Liver (tissue), 9 donors: ENCODE results near the gene LDHD. TPM values are rescaled to one million over a fixed set of nuclear protein-coding genes. Genes with fewer than 3 reads are reported as not detected.

ENCODE experiments used
- DNase-seq: peaks from one replicate; pipeline ENCODE4 v3.0.0-alpha.2; 2017; ENCODE audit warnings: low spot score
- H3K27ac ChIP-seq, 2 donors: one replicate each; pipeline ENCODE4 v1.7.0; 2013; ENCODE audit warnings: inconsistent platforms in 2 of 2, low read length in 2 of 2, control low read depth in 1 of 2, low read depth in 1 of 2, mild to moderate bottlenecking in 1 of 2
- H3K27me3 ChIP-seq, 4 donors: one replicate each; pipeline versions ENCODE4 v1.6.1 to v1.7.0; 2013; ENCODE audit warnings: low read length in 3 of 4, inconsistent platforms in 1 of 4, mild to moderate bottlenecking in 1 of 4, moderate library complexity in 1 of 4; ENCODE audit not compliant: control insufficient read depth in 4 of 4, insufficient read depth in 4 of 4
- H3K36me3 ChIP-seq, 4 donors: one replicate each; pipeline versions ENCODE4 v1.6.1 to v1.7.0; 2013; ENCODE audit warnings: low read length in 3 of 4, mild to moderate bottlenecking in 3 of 4, low read depth in 1 of 4, moderate library complexity in 1 of 4; ENCODE audit not compliant: control insufficient read depth in 4 of 4, insufficient read depth in 3 of 4
- H3K4me1 ChIP-seq, 4 donors: one replicate each; pipeline versions ENCODE4 v1.6.1 to v1.7.0; 2013; ENCODE audit warnings: low read length in 3 of 4, mild to moderate bottlenecking in 3 of 4, moderate library complexity in 1 of 4; ENCODE audit not compliant: control insufficient read depth in 4 of 4, insufficient read depth in 4 of 4
- H3K4me3 ChIP-seq, 3 donors: one replicate each; pipeline versions ENCODE4 v1.6.1 to v1.7.0; 2013; ENCODE audit warnings: low read length in 3 of 3, control low read depth in 1 of 3, low read depth in 1 of 3, mild to moderate bottlenecking in 1 of 3
- H3K9ac ChIP-seq, 2 donors: one replicate each; pipeline ENCODE4 v1.7.0; 2013; ENCODE audit warnings: low read length in 2 of 2, mild to moderate bottlenecking in 2 of 2, moderate library complexity in 2 of 2, control low read depth in 1 of 2, low read depth in 1 of 2
- H3K9me3 ChIP-seq, 4 donors: one replicate each; pipeline versions ENCODE4 v1.6.1 to v1.7.0; 2013; ENCODE audit warnings: low read length in 3 of 4; ENCODE audit not compliant: control insufficient read depth in 4 of 4
- ATF3 ChIP-seq: IDR thresholded peaks from 2 replicates; pipeline ENCODE4 v1.6.1; 2016; ENCODE audit warnings: antibody characterized with exemption
- CTCF ChIP-seq: fragments of 150-350 bp; IDR thresholded peaks from 2 replicates; pipeline ENCODE4 v1.5.1; 2017; ENCODE audit warnings: improper control_type of control experiment, low read depth, low read length; ENCODE audit not compliant: missing input control
- EGR1 ChIP-seq, 2 donors: IDR thresholded peaks; 2 replicates each; pipeline ENCODE4 v1.6.1; 2016 to 2018; ENCODE audit warnings: antibody characterized with exemption in 2 of 2, low read depth in 2 of 2
- FOXA1 ChIP-seq: IDR thresholded peaks from 2 replicates; pipeline ENCODE4 v1.6.1; 2016; ENCODE audit warnings: antibody characterized with exemption
- FOXA2 ChIP-seq: IDR thresholded peaks from 2 replicates; pipeline ENCODE4 v1.6.1; 2016; ENCODE audit warnings: antibody characterized with exemption
- HNF4A ChIP-seq, 2 donors: conservative IDR thresholded peaks; 2 replicates each; pipeline ENCODE4 v1.6.1; 2016; ENCODE audit warnings: antibody characterized with exemption in 2 of 2, mild to moderate bottlenecking in 2 of 2
- JUND ChIP-seq, 2 donors: IDR thresholded peaks; 2 replicates each; pipeline ENCODE4 v1.6.1; 2016; ENCODE audit warnings: antibody characterized with exemption in 2 of 2
- MAX ChIP-seq: IDR thresholded peaks from 2 replicates; pipeline ENCODE4 v1.6.1; 2016; ENCODE audit warnings: antibody characterized with exemption
- NR2F2 ChIP-seq: IDR thresholded peaks from 2 replicates; pipeline ENCODE4 v1.6.1; 2016; ENCODE audit warnings: antibody characterized with exemption
- RAD21 ChIP-seq, 2 donors: IDR thresholded peaks; 2 replicates each; pipeline ENCODE4 v1.6.1; 2016; ENCODE audit warnings: antibody characterized with exemption in 2 of 2, mild to moderate bottlenecking in 2 of 2
- RXRA ChIP-seq, 2 donors: IDR thresholded peaks; 2 replicates each; pipeline ENCODE4 v1.6.1; 2017 to 2018; ENCODE audit warnings: antibody characterized with exemption in 2 of 2, mild to moderate bottlenecking in 1 of 2
- SP1 ChIP-seq: IDR thresholded peaks from 2 replicates; pipeline ENCODE4 v1.6.1; 2018; ENCODE audit warnings: antibody characterized with exemption, mild to moderate bottlenecking
- TAF1 ChIP-seq: conservative IDR thresholded peaks from 2 replicates; pipeline ENCODE4 v1.6.1; 2016; ENCODE audit warnings: antibody characterized with exemption, mild to moderate bottlenecking
- YY1 ChIP-seq: IDR thresholded peaks from 2 replicates; pipeline ENCODE4 v1.6.1; 2016; ENCODE audit warnings: antibody characterized with exemption, mild to moderate bottlenecking
- ZBTB33 ChIP-seq: IDR thresholded peaks from 2 replicates; pipeline ENCODE4 v1.6.1; 2016; ENCODE audit warnings: antibody characterized with exemption
- WGBS: extraction: QIAGEN DNeasy Blood & Tissue Kit; methylation state at CpG from one replicate; pipeline ENCODE4 v1.1.7; 2013; 5-methylcytosine and 5-hydroxymethylcytosine counted together
- polyA plus RNA-seq, 2 donors: library from polyadenylated mRNA; stranded (reverse) in 1 of 2; unstranded in 1 of 2; fragments of 200-250 nt in 1 of 2; fragments of >200 nt in 1 of 2; fragmentation: Nextera tagmentation in 1 of 2; extraction: Ambion mirVana in 1 of 2; gene quantifications; one replicate each; pipeline versions ENCODE4 v1.2.1 to v1.2.3, GENCODE V29; 2013 to 2015
- total RNA-seq, 2 donors: library from RNA; depleted of rRNA; stranded (reverse); fragments of >200 nt; gene quantifications; one replicate each; pipeline ENCODE4 v1.2.3, GENCODE V29; 2014
- donor health status: healthy.
- donor health status: healthy.
- donor health status: healthy.
- donor health status: healthy.
- donor health status: healthy.

Gene LDHD
- total and polyA plus RNA-seq, 4 donors = 27.7 to 84.1 (median 76.3) TPM

- Histone ChIP-seq H3K36me3 (no peaks in the 10 kb centered on the region), H3K4me3 (no peak overlapping the region), H3K9me3 (no peaks in the 10 kb centered on the region), H3K9ac (no peak overlapping the region), H3K27me3 (no peaks in the 10 kb centered on the region), H3K27ac (no peak overlapping the region), H3K4me1 (peaks cover 12 to 31% (median 16%) of the 10 kb centered on the region in 4 donors)
- 93% methylated on average over 20 of the region's 20 CpGs for WGBS
- TF ChIP-seq JUND (IDR thresholded peaks at IDR 0.05) (no peak), FOXA1 (no peak), FOXA2 (no peak), ATF3 (no peak), EGR1 (IDR thresholded peaks at IDR 0.05; ENCODE audit: low read depth in 2 of 2) (no peak)
- DNase-seq = no peak
These were observed 42.9 kb downstream of the LDHD start for GRCh38 chr16:75073545-75074303.

GRCh38 chr16:75072239-75072947, 44.2 kb downstream of the LDHD start:
- no peaks in the 10 kb centered on the region for H3K27me3 ChIP-seq
- H3K9ac ChIP-seq = no peak overlapping the region
- no peak overlapping the region for H3K4me3 ChIP-seq
- 42% methylated on average over 2 of the region's 2 CpGs for WGBS
- no peak for DNase-seq
- H3K27ac ChIP-seq = no peak overlapping the region
- H3K36me3 ChIP-seq = no peaks in the 10 kb centered on the region
- TF ChIP-seq RAD21 (IDR thresholded peaks at IDR 0.05) (no peak), YY1 (no peak), MAX (no peak), SP1 (peak; percentile 18), NR2F2 (no peak), HNF4A (conservative IDR thresholded peaks at IDR 0.05) (peak; percentile 75 to 84), ZBTB33 (no peak), JUND (IDR thresholded peaks at IDR 0.05) (no peak), RXRA (IDR thresholded peaks at IDR 0.05) (peak; percentile 55 to 71)
- H3K9me3 ChIP-seq = no peaks in the 10 kb centered on the region
- H3K4me1 ChIP-seq = peaks cover 12 to 31% (median 16%) of the 10 kb centered on the region in 4 donors

- Histone ChIP-seq H3K9me3 (no peaks in the 10 kb centered on the region), H3K27me3 (no peaks in the 10 kb centered on the region), H3K4me3 (no peak overlapping the region), H3K36me3 (no peaks in the 10 kb centered on the region), H3K4me1 (peaks cover 12 to 31% (median 16%) of the 10 kb centered on the region in 4 donors), H3K27ac (no peak overlapping the region), H3K9ac (no peak overlapping the region)
- TF ChIP-seq MAX (no peak), FOXA2 (no peak), YY1 (no peak), SP1 (no peak), TAF1 (no peak), EGR1 (IDR thresholded peaks at IDR 0.05; ENCODE audit: low read depth in 2 of 2) (no peak), HNF4A (conservative IDR thresholded peaks at IDR 0.05) (no peak), CTCF (no peak), RXRA (IDR thresholded peaks at IDR 0.05) (no peak)
- DNase-seq = no peak
- 99% methylated on average over 3 of the region's 3 CpGs for WGBS
These were observed 45.0 kb downstream of the LDHD start for GRCh38 chr16:75071621-75072020.
